ENCODE data around the gene P2RY12. TPM values are rescaled to one million over a fixed set of nuclear protein-coding genes. Genes with fewer than 3 reads are reported as not detected.
A peak's percentile ranks its signal among the peaks of the same experiment; 100 is the strongest.

Gene P2RY12
- total and polyA plus RNA-seq, 2 donors (not counting 3 experiments of a cell fraction or from before 2014, with no cell fraction given): not detected

DNA sequence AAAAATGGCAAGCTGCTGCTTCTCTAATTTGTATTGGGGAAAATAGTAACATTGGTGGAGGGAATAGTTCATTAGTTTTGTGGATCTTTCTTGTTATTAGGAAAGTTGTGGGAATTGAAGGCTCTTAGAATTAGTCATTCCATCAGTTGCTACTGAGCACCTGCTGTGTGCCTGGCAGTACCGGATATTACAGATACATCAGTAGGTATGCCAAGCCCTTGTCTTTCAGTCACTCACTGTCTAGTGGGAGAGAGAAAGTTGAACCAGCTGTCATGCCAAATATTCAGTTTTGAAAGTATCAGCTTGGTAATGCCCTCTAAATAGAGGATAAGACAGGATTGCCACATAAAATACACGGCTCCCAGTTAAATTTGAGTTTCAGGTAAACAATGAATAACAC, 43.8 kb upstream of the P2RY12 start:
- no peak for TF ChIP-seq JUN (IDR thresholded peaks at IDR 0.05; ENCODE audit: borderline replicate concordance, insufficient read depth, insufficient read length, low read depth)
- no peak for TF ChIP-seq FOS (IDR thresholded peaks at IDR 0.05; ENCODE audit: borderline replicate concordance, insufficient read depth, low read length)
- TF ChIP-seq EZH2 (IDR thresholded peaks at IDR 0.05; ENCODE audit: borderline replicate concordance, low read depth, low read length, severe bottlenecking): no peak
- dilution Hi-C loops (cut with MboI; ENCODE audit: extremely low pct_ligation_motif_present, low sequenced_read_pairs): no loop called here

DNA sequence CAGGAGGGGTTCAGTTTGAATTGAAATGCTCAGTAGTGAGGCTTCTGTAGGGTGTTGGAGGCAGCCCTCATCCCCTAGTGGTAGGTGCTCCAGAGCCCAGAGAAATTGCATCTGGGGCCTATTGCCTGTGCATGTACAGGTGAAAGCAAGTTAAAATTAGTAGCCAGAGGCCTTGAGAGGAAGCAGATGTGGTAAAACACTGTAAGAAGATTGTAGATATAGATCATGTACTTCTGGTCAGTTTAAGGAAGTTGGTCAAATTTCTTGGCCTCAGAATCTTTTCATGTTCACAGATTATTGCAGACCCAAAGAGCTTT, 41.7 kb upstream of the P2RY12 start:
- TF ChIP-seq, protein P1, sequence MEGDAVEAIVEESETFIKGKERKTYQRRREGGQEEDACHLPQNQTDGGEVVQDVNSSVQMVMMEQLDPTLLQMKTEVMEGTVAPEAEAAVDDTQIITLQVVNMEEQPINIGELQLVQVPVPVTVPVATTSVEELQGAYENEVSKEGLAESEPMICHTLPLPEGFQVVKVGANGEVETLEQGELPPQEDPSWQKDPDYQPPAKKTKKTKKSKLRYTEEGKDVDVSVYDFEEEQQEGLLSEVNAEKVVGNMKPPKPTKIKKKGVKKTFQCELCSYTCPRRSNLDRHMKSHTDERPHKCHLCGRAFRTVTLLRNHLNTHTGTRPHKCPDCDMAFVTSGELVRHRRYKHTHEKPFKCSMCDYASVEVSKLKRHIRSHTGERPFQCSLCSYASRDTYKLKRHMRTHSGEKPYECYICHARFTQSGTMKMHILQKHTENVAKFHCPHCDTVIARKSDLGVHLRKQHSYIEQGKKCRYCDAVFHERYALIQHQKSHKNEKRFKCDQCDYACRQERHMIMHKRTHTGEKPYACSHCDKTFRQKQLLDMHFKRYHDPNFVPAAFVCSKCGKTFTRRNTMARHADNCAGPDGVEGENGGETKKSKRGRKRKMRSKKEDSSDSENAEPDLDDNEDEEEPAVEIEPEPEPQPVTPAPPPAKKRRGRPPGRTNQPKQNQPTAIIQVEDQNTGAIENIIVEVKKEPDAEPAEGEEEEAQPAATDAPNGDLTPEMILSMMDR (IDR thresholded peaks at IDR 0.05; ENCODE audit: extremely low read depth in 1 of 2, insufficient read depth in 1 of 2, low read depth in 1 of 2, low read length in 2 of 2): peak in 1 of 2 donors; percentile 0
- TF ChIP-seq, protein P2, sequence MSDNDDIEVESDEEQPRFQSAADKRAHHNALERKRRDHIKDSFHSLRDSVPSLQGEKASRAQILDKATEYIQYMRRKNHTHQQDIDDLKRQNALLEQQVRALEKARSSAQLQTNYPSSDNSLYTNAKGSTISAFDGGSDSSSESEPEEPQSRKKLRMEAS (IDR thresholded peaks at IDR 0.05; ENCODE audit: insufficient read depth, insufficient read length): no peak
- H3K4me3 ChIP-seq (replicated peaks in 1 of 3; ENCODE audit: insufficient read depth in 1 of 3, low read depth in 1 of 3, low read length in 3 of 3): no peak overlapping the region
- BruUV-seq (replicated peaks): no TSS peak
- no peaks in the 10 kb centered on the region for H3K9me3 ChIP-seq (replicated peaks; ENCODE audit: control insufficient read depth, insufficient read depth, low read length)
- H3K36me3 ChIP-seq (ENCODE audit: control insufficient read depth in 2 of 2, extremely low read depth in 1 of 2, insufficient read depth in 2 of 2, low read length in 2 of 2): no peaks in the 10 kb centered on the region
- H4K20me1 ChIP-seq (replicated peaks; ENCODE audit: control insufficient read depth, extremely low read depth, insufficient read depth, low read length): no peaks in the 10 kb centered on the region
- no peaks in the 10 kb centered on the region for H3K4me1 ChIP-seq (ENCODE audit: control insufficient read depth, extremely low read depth, insufficient read depth, low read length)
- H3K27ac ChIP-seq (ENCODE audit: insufficient read depth, low read depth, low read length): no peak overlapping the region
- dilution Hi-C loops (cut with MboI; ENCODE audit: extremely low pct_ligation_motif_present, low sequenced_read_pairs) (no loop called here), intact Hi-C loops (cut with micrococcal nuclease) (no loop called here)
- CTCF ChIA-PET: interaction anchor here (0.6 to 2.5 kb wide), 9 partner anchors 8 to 1098 kb away, joined by 3 to 15 read pairs (median 5); no protein-coding TSS in a partner anchor
- H3K27me3 ChIP-seq (ENCODE audit: control insufficient read depth in 2 of 2, insufficient read depth in 2 of 2, low read length in 2 of 2): no peaks in the 10 kb centered on the region
- H3K9ac ChIP-seq (replicated peaks; ENCODE audit: extremely low read depth, insufficient read depth, low read length): no peak overlapping the region
- POLR2A ChIA-PET: no interaction called here
- H2AFZ ChIP-seq (ENCODE audit: low read depth, low read length): no peak overlapping the region
- H3K9me1 ChIP-seq (replicated peaks; ENCODE audit: control insufficient read depth, extremely low read depth, insufficient read depth, low read length): no peaks in the 10 kb centered on the region
- no peak overlapping the region for H3K4me2 ChIP-seq (ENCODE audit: insufficient read depth, low read length)
- no peak for DNase-seq (ENCODE audit: low read depth, low spot score)
- no peak for FAIRE-seq
- H3K79me2 ChIP-seq (ENCODE audit: control insufficient read depth, insufficient read depth, low read length): no peaks in the 10 kb centered on the region

More for the DNA sequence above, 43.8 kb upstream of the P2RY12 start:
- POLR2A ChIA-PET: no interaction called here
- no peaks in the 10 kb centered on the region for H3K36me3 ChIP-seq (ENCODE audit: control insufficient read depth in 2 of 2, extremely low read depth in 1 of 2, insufficient read depth in 2 of 2, low read length in 2 of 2)
- CTCF ChIA-PET: no interaction called here
- FAIRE-seq: no peak
- DNase-seq (ENCODE audit: low read depth, low spot score): no peak
- no TSS peak for BruUV-seq (replicated peaks)
- intact Hi-C loops (cut with micrococcal nuclease): no loop called here
- no peak overlapping the region for H3K4me3 ChIP-seq (replicated peaks in 1 of 3; ENCODE audit: insufficient read depth in 1 of 3, low read depth in 1 of 3, low read length in 3 of 3)
- no peaks in the 10 kb centered on the region for H4K20me1 ChIP-seq (replicated peaks; ENCODE audit: control insufficient read depth, extremely low read depth, insufficient read depth, low read length)
- no peak overlapping the region for H3K4me2 ChIP-seq (ENCODE audit: insufficient read depth, low read length)
- H3K9me3 ChIP-seq (replicated peaks; ENCODE audit: control insufficient read depth, insufficient read depth, low read length): no peaks in the 10 kb centered on the region
- no peaks in the 10 kb centered on the region for H3K9me1 ChIP-seq (replicated peaks; ENCODE audit: control insufficient read depth, extremely low read depth, insufficient read depth, low read length)
- no peak overlapping the region for H2AFZ ChIP-seq (ENCODE audit: low read depth, low read length)
- H3K9ac ChIP-seq (replicated peaks; ENCODE audit: extremely low read depth, insufficient read depth, low read length): no peak overlapping the region
- H3K27ac ChIP-seq (ENCODE audit: insufficient read depth, low read depth, low read length): no peak overlapping the region
- no peaks in the 10 kb centered on the region for H3K79me2 ChIP-seq (ENCODE audit: control insufficient read depth, insufficient read depth, low read length)
- no peaks in the 10 kb centered on the region for H3K4me1 ChIP-seq (ENCODE audit: control insufficient read depth, extremely low read depth, insufficient read depth, low read length)
- no peaks in the 10 kb centered on the region for H3K27me3 ChIP-seq (ENCODE audit: control insufficient read depth in 2 of 2, insufficient read depth in 2 of 2, low read length in 2 of 2)
